Heart left ventricle (tissue), 16 donors: ENCODE measurements around the gene ZDHHC1. TPM values are rescaled to one million over a fixed set of nuclear protein-coding genes. Genes with fewer than 3 reads are reported as not detected.
"Not testable (repeated sequence)": the region's sequence is repeated elsewhere in the genome, so short reads cannot be mapped to it uniquely, and the experiment has no call there.

ENCODE experiments used
- ATAC-seq, 4 donors: fragments of 200-7000 bp; cut with Tn5 transposase; one replicate each; pipeline ENCODE4 v1.9.1; 2020 to 2022; ENCODE audit warnings: moderate library complexity in 4 of 4, mild to moderate bottlenecking in 3 of 4, moderate number of reproducible peaks in 1 of 4
- DNase-seq, 5 donors: peaks; one replicate each; pipeline ENCODE4 v3.0.0-alpha.2; 2020
- H3K27ac ChIP-seq, 12 donors: fragments of 200-600 bp; sonication (generic) in 4 of 12; one replicate each; pipeline versions ENCODE4 v1.5.0 to v1.8.0; 2016 to 2022; ENCODE audit warnings: mild to moderate bottlenecking in 2 of 12
- H3K27me3 ChIP-seq, 9 donors: fragments of 200-600 bp; sonication (generic) in 2 of 9; one replicate each; pipeline versions ENCODE4 v1.5.1 to v1.8.0; 2016 to 2022; ENCODE audit warnings: mild to moderate bottlenecking in 3 of 9
- H3K36me3 ChIP-seq, 9 donors: fragments of 200-600 bp; sonication (generic) in 2 of 9; one replicate each; pipeline versions ENCODE4 v1.5.0 to v1.8.0; 2018 to 2022; ENCODE audit warnings: mild to moderate bottlenecking in 2 of 9
- H3K4me1 ChIP-seq, 12 donors: fragments of 200-600 bp; sonication (generic) in 4 of 12; one replicate each; pipeline versions ENCODE4 v1.5.0 to v1.8.0; 2016 to 2022; ENCODE audit warnings: mild to moderate bottlenecking in 3 of 12
- H3K4me3 ChIP-seq, 12 donors: fragments of 200-600 bp; sonication (generic) in 4 of 12; one replicate each; pipeline versions ENCODE4 v1.5.0 to v1.8.0; 2017 to 2022; ENCODE audit warnings: mild to moderate bottlenecking in 9 of 12, moderate library complexity in 4 of 12
- H3K9me3 ChIP-seq, 12 donors: fragments of 200-600 bp; sonication (generic) in 4 of 12; one replicate each; pipeline versions ENCODE4 v1.5.0 to v1.8.0; 2016 to 2022; ENCODE audit warnings: mild to moderate bottlenecking in 1 of 12
- POLR2A ChIP-seq, 2 donors: fragments of 450-650 bp; IDR thresholded peaks; one replicate each; pipeline ENCODE4 v1.6.1; 2017; ENCODE audit warnings: antibody characterized with exemption in 2 of 2, mild to moderate bottlenecking in 2 of 2, moderate library complexity in 2 of 2
- WGBS, 4 donors: extraction: QIAGEN DNeasy Blood & Tissue Kit in 2 of 4; methylation state at CpG; one replicate each; pipeline versions ENCODE4 v1.1.5 to v1.1.7; 2013 to 2018; 5-methylcytosine and 5-hydroxymethylcytosine counted together
- intact Hi-C, 10 donors: fragments of 100-400 bp; cut with DNase I; formaldehyde crosslinking; loops; one replicate each; pipeline versions ENCODE4 v1.11.1 to v1.14.2; 2022
- polyA plus RNA-seq, 2 donors: library from polyadenylated mRNA; stranded (reverse); fragments of 200-250 nt; gene quantifications; one replicate each; pipeline ENCODE4 v1.2.3, GENCODE V29; 2013
- total RNA-seq, 9 donors: library from RNA; depleted of rRNA in 2 of 9; stranded (reverse); fragments of >200 nt in 2 of 9; fragmentation: NEBNext Ultra II Directional in 3 of 9; extraction: Animal tissue kit (Norgen Biotek cat#: 25700) in 3 of 9; gene quantifications; one replicate each; pipeline versions ENCODE4 v1.1.0 to v1.2.4, GENCODE V29; 2016 to 2023
- TF ChIP-seq, protein P1 (sequence below), 12 donors: fragments of 200-600 bp; sonication (generic) in 4 of 12; IDR thresholded peaks; one replicate each; pipeline versions ENCODE4 v1.5.0 to v1.8.0; 2018 to 2022; ENCODE audit warnings: antibody characterized with exemption in 12 of 12, mild to moderate bottlenecking in 5 of 12
- donor health status: ischemic (EF 13 %, LVEDD 7.1; RV severe dilation, severe dysfunction).
- donor health status: healthy with polysubstance abuse.
- donor health status: DM: no; HTN: yes; CAD: no.
- donor health status: DM: no; HTN: no; CAD: no.
- donor health status: ischemic (EF 25% LVEDD 6.9; RV normal size, moderate dysfunction).
- donor health status: ischemic (EF 25% LVEDD 5.7; RV mildly dilated, moderate dysfunction).
- donor health status: healthy.
- donor health status: DM: yes; HTN: yes; CAD: no.
- donor health status: ischemic (EF 35%, LVEDD 5.7; RV mildly dilated, moderate dysfunction).
- donor health status: nonischemic (EF 11% LVEDD 7.7; RV severe dilation, severe dysfunction).
- donor health status: DM: yes; HTN: yes; CAD: no.
- donor health status: PGD.
- donor health status: ischemic (EF 29% LVEDD 5.4; RV normal size, mild dysfunction).
- donor health status: nonischemic (EF 23%, LVEDD 6.1; RV moderate dilation, normal function).

The ZDHHC1 gene
- total and polyA plus RNA-seq, 11 donors = 2.7 to 11.6 (median 5.1) TPM

DNA sequence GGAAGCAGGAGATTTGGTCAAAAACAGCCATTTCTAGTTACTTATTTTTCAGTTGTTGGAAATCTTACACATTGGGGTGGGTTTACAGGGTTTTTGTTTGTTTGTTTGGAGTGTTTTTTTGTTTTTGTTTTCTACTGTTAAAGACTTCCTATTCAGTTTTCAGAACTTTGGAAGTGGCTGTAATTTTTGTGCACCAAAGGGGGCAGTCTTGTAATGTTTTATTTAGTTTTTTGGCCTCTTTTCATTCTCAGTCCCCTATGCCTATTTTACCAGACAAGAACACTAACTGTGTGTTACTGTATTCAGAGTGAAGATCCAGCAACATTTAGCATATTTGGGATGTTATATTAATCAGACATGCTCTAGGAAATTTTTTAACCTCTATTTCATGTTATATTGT, 43.6 kb downstream of the ZDHHC1 start:
- H3K4me3 ChIP-seq = no peak overlapping the region
- H3K27ac ChIP-seq = no peak overlapping the region
- H3K9me3 ChIP-seq = no peaks in the 10 kb centered on the region
- intact Hi-C loops = loop anchor here in 8 of 10 donors (1.0 to 10.0 kb wide), 5 partner anchors 44 to 95 kb away; partner anchors contain the start of gene ZDHHC1 (in 2 of the 8)
- H3K36me3 ChIP-seq = no peaks in the 10 kb centered on the region
- H3K4me1 ChIP-seq = no peaks in the 10 kb centered on the region
- DNase-seq (no peak), ATAC-seq (no peak)
- TF ChIP-seq, protein P1, sequence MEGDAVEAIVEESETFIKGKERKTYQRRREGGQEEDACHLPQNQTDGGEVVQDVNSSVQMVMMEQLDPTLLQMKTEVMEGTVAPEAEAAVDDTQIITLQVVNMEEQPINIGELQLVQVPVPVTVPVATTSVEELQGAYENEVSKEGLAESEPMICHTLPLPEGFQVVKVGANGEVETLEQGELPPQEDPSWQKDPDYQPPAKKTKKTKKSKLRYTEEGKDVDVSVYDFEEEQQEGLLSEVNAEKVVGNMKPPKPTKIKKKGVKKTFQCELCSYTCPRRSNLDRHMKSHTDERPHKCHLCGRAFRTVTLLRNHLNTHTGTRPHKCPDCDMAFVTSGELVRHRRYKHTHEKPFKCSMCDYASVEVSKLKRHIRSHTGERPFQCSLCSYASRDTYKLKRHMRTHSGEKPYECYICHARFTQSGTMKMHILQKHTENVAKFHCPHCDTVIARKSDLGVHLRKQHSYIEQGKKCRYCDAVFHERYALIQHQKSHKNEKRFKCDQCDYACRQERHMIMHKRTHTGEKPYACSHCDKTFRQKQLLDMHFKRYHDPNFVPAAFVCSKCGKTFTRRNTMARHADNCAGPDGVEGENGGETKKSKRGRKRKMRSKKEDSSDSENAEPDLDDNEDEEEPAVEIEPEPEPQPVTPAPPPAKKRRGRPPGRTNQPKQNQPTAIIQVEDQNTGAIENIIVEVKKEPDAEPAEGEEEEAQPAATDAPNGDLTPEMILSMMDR (IDR thresholded peaks at IDR 0.05) = peak in 11 of 12 donors; percentile 27 to 59 (median 50)
- no peak for TF ChIP-seq POLR2A (IDR thresholded peaks at IDR 0.05)
- peaks cover 0 to 6% (median 0%) of the 10 kb centered on the region in 9 donors for H3K27me3 ChIP-seq

DNA sequence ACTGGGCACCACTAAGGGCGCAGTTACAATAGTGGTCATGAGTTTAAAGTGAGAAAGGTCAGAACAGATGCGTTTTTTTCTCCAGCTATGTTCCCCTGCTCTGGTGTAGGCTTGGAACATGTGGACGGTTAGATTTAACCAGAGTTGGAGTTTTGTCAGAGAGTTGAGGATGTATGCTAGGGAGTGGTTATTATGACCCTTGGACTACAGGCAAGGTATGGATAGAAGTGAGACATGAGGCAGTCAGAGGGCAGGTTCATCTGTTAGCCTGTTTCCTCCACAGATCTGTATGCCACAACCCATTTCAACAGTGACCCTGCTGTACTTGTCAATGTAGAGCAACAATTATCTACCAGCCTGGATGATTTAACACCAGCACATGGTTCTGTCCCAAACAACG, 45.6 kb downstream of the ZDHHC1 start:
- intact Hi-C loops = loop anchor here in 8 of 10 donors (2.0 to 10.0 kb wide), 5 partner anchors 47 to 98 kb away; partner anchors contain the start of gene ZDHHC1 (in 1 of the 8)

GRCh38 chr16:67364600-67365235, 51.6 kb downstream of the ZDHHC1 start:
- no peak for ATAC-seq
- H3K36me3 ChIP-seq = no peaks in the 10 kb centered on the region
- H3K4me3 ChIP-seq = no peak overlapping the region
- H3K27me3 ChIP-seq = peaks cover 0 to 3% (median 0%) of the 10 kb centered on the region in 9 donors
- DNase-seq = no peak
- H3K9me3 ChIP-seq = no peaks in the 10 kb centered on the region
- no peak for TF ChIP-seq POLR2A (IDR thresholded peaks at IDR 0.05)
- peaks cover 0 to 27% (median 0%) of the 10 kb centered on the region in 12 donors for H3K4me1 ChIP-seq
- H3K27ac ChIP-seq = peak overlapping the region in 4 of 12 donors; percentile 15 to 47 (median 28)
- intact Hi-C loops = no loop called here

More for the DNA sequence above, 45.6 kb downstream of the ZDHHC1 start:
- no peak for DNase-seq
- H3K4me1 ChIP-seq = peaks cover 0 to 8% (median 0%) of the 10 kb centered on the region in 12 donors
- peaks cover 0 to 6% (median 0%) of the 10 kb centered on the region in 9 donors for H3K27me3 ChIP-seq
- 87 to 91% (median 89%) methylated on average over 4 of the region's 4 CpGs for WGBS, 4 donors
- no peak for ATAC-seq
- H3K4me3 ChIP-seq = no peak overlapping the region
- H3K27ac ChIP-seq = no peak overlapping the region
- no peak for TF ChIP-seq POLR2A (IDR thresholded peaks at IDR 0.05)
- TF ChIP-seq, protein P1 (IDR thresholded peaks at IDR 0.05) = no peak
- no peaks in the 10 kb centered on the region for H3K9me3 ChIP-seq
- H3K36me3 ChIP-seq = no peaks in the 10 kb centered on the region

DNA sequence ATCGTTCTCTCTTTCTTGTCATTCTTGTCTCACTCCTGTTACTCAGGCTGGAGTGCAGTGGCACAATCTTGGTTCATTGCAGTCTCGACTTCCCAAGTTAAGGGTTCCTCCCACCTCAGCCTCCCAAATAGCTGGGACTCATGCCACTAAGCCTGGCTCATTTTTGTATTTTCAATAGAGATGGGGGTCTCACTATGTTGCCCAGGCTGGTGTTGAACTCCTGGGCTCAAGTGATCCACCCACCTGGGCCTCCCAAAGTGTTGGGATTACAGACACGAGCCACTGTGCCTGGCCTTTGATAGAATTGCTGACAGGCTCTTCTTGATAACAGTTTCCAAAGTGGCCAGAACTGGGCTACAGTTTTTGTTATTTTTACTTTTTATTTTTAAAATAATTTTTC, 55.2 kb downstream of the ZDHHC1 start:
- no peak for TF ChIP-seq POLR2A (IDR thresholded peaks at IDR 0.05)
- TF ChIP-seq, protein P1 (IDR thresholded peaks at IDR 0.05) = no peak
- Histone ChIP-seq H3K27me3 (peaks cover 0 to 2% (median 0%) of the 10 kb centered on the region in 9 donors), H3K27ac (no peak overlapping the region), H3K4me3 (no peak overlapping the region), H3K36me3 (no peaks in the 10 kb centered on the region), H3K9me3 (no peaks in the 10 kb centered on the region), H3K4me1 (peaks cover 0 to 23% (median 0%) of the 10 kb centered on the region in 12 donors)
- no peak for DNase-seq
- intact Hi-C loops = no loop called here
- 81 to 89% (median 86%) methylated on average over 3 of the region's 3 CpGs for WGBS, 4 donors
- no peak for ATAC-seq

DNA sequence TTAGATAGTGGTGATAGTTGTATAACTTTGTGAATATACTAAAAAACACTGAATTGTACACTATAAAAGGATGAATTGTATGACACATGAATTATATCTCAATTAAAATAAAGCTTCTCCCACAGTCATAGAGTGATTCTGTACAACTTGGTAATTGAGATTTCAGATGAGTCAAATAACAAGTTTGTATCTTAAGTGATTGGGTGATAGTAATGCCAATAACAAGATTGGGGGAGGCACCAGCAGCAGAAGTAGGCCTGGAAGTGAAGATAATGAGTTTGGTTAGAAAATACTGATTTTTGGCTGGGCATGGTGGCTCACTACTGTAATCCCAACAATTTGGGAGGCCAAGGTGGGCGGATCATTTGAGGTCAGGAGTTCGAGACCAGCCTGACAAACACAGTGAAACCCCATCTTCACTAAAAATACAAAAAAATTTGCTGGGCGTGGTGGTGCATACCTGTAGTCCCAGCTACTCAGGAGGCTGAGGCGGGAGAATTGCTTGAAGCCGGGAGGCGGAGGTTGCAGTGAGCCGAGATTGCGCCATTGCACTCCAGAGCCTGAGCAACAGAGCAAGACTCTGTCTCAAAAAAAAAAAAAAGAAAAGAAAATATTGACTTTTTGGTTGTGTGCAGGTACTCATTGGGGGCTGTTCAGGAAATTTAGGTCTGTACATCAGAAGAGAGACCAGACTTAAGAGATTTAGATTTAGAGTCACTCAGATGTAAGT, 56.6 kb downstream of the ZDHHC1 start:
- ATAC-seq, H3K4me3 ChIP-seq, H3K4me1 ChIP-seq, H3K36me3 ChIP-seq, H3K9me3 ChIP-seq, DNase-seq, H3K27me3 ChIP-seq, H3K27ac ChIP-seq, intact Hi-C loops: not testable (repeated sequence)
- 93 to 96% (median 95%) methylated on average over 8 of the region's 8 CpGs for WGBS, 4 donors
